ENCODE measurements around the gene CKM. TPM values are rescaled to one million over a fixed set of nuclear protein-coding genes. Genes with fewer than 3 reads are reported as not detected.

The CKM gene
- total RNA-seq, 1 donor from 2014 or later = 0.42 TPM

GRCh38 chr19:45357445-45357783 is 34.7 kb upstream of the CKM start:
- H3K4me1 Mint-ChIP-seq (ENCODE audit: low read depth, unreplicated experiment) = no peaks in the 10 kb centered on the region
- peaks cover 3% of the 10 kb centered on the region for H3K9me3 Mint-ChIP-seq (ENCODE audit: unreplicated experiment)
- TF ChIP-seq, protein P1, sequence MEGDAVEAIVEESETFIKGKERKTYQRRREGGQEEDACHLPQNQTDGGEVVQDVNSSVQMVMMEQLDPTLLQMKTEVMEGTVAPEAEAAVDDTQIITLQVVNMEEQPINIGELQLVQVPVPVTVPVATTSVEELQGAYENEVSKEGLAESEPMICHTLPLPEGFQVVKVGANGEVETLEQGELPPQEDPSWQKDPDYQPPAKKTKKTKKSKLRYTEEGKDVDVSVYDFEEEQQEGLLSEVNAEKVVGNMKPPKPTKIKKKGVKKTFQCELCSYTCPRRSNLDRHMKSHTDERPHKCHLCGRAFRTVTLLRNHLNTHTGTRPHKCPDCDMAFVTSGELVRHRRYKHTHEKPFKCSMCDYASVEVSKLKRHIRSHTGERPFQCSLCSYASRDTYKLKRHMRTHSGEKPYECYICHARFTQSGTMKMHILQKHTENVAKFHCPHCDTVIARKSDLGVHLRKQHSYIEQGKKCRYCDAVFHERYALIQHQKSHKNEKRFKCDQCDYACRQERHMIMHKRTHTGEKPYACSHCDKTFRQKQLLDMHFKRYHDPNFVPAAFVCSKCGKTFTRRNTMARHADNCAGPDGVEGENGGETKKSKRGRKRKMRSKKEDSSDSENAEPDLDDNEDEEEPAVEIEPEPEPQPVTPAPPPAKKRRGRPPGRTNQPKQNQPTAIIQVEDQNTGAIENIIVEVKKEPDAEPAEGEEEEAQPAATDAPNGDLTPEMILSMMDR (IDR thresholded peaks at IDR 0.05; ENCODE audit: partially characterized antibody, unreplicated experiment) = no peak
- peaks cover 2% of the 10 kb centered on the region for H3K27me3 Mint-ChIP-seq (ENCODE audit: unreplicated experiment)
- H3K4me3 Mint-ChIP-seq (ENCODE audit: unreplicated experiment) = no peak overlapping the region
- H3K27ac Mint-ChIP-seq (ENCODE audit: unreplicated experiment) = no peak overlapping the region
- DNase-seq = no peak
- peaks cover 8% of the 10 kb centered on the region for H3K36me3 Mint-ChIP-seq (ENCODE audit: unreplicated experiment)

DNA sequence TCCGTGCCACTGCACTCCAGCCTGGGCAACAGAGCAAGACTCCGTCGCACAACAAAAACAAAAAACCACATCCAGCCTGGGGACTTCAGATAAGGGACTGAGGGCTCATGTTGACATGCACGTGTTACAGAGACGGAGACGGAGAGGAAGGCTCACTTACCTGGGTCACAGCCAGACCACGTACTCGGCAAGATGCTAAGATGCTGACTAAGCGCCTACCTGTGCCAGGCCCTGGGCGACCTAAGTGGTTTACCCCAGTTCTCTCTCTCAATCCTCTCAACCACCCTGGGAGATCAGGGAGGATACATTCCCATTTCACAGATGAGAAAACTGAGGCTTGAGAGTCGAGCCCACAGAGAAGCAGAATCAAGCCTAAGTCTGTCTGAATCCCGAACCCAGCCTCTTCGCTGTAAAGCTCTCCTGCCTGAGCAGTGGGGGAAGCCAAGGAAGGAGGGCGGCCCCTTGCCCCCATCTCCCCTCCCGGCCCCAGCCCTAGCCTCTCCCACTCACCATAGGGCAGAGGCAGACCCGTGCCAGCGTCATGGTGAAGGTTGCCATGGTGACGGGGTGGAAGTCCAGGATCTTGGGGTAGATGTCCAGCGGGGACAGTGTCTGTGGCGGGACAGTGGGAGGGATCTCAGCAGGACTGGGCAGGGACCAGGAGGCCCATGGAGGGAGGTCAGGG is 34.2 kb upstream of the CKM start:
- Mint-ChIP-seq H3K27me3 (ENCODE audit: unreplicated experiment) (peaks cover 3% of the 10 kb centered on the region), H3K4me3 (ENCODE audit: unreplicated experiment) (no peak overlapping the region), H3K4me1 (ENCODE audit: low read depth, unreplicated experiment) (no peaks in the 10 kb centered on the region), H3K9me3 (ENCODE audit: unreplicated experiment) (peaks cover 3% of the 10 kb centered on the region), H3K27ac (ENCODE audit: unreplicated experiment) (no peak overlapping the region), H3K36me3 (ENCODE audit: unreplicated experiment) (peaks cover 8% of the 10 kb centered on the region)
- no peak for DNase-seq
- TF ChIP-seq, protein P1 (IDR thresholded peaks at IDR 0.05; ENCODE audit: partially characterized antibody, unreplicated experiment) = no peak

DNA sequence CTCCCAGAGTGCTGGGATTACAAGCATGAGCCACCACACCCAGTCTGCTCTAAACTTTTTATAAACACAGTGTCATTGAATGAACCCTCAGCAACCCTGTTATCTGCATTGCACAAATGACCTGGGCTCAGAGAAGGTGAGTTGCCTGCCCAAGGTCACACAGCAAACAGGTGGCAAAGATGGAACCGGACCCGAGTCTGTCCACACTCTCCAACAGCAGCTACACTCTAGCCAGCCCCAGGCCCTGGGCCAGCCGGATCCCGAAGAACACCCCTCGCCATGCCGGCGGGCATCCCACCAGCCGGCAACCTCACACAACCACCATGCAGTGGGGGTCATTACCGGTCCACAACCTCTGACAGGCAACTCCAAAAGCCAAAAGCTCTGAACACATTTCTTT is 33.2 kb upstream of the CKM start:
- Mint-ChIP-seq H3K4me1 (ENCODE audit: low read depth, unreplicated experiment) (no peaks in the 10 kb centered on the region), H3K27ac (ENCODE audit: unreplicated experiment) (no peak overlapping the region), H3K36me3 (ENCODE audit: unreplicated experiment) (peaks cover 5% of the 10 kb centered on the region), H3K9me3 (ENCODE audit: unreplicated experiment) (peaks cover 3% of the 10 kb centered on the region), H3K4me3 (ENCODE audit: unreplicated experiment) (no peak overlapping the region), H3K27me3 (ENCODE audit: unreplicated experiment) (peaks cover 3% of the 10 kb centered on the region)
- DNase-seq = no peak
- TF ChIP-seq, protein P1 (IDR thresholded peaks at IDR 0.05; ENCODE audit: partially characterized antibody, unreplicated experiment) = no peak

DNA sequence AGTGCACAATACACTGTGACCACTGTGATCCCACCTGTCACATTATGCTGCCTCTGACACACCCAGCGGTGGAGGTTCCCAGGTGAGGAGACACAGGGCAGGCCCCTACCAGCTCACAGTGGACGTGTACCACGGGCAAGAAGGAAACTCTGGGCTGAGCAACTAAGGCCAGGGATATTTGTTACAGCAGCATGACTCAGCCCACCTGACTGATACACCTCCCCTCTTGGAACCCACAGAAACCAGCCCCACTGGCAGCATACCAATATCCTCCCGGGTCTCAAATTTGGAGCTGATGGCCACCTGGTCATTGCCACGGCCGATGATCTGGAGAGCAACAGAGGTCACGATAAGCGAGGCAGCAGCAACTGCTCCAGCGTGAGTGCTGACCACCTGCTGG is 32.7 kb upstream of the CKM start:
- peaks cover 4% of the 10 kb centered on the region for H3K9me3 Mint-ChIP-seq (ENCODE audit: unreplicated experiment)
- no peak for DNase-seq
- H3K4me3 Mint-ChIP-seq (ENCODE audit: unreplicated experiment) = no peak overlapping the region
- H3K27ac Mint-ChIP-seq (ENCODE audit: unreplicated experiment) = no peak overlapping the region
- peaks cover 5% of the 10 kb centered on the region for H3K36me3 Mint-ChIP-seq (ENCODE audit: unreplicated experiment)
- peaks cover 3% of the 10 kb centered on the region for H3K27me3 Mint-ChIP-seq (ENCODE audit: unreplicated experiment)
- TF ChIP-seq, protein P1 (IDR thresholded peaks at IDR 0.05; ENCODE audit: partially characterized antibody, unreplicated experiment) = no peak
- H3K4me1 Mint-ChIP-seq (ENCODE audit: low read depth, unreplicated experiment) = no peaks in the 10 kb centered on the region

DNA sequence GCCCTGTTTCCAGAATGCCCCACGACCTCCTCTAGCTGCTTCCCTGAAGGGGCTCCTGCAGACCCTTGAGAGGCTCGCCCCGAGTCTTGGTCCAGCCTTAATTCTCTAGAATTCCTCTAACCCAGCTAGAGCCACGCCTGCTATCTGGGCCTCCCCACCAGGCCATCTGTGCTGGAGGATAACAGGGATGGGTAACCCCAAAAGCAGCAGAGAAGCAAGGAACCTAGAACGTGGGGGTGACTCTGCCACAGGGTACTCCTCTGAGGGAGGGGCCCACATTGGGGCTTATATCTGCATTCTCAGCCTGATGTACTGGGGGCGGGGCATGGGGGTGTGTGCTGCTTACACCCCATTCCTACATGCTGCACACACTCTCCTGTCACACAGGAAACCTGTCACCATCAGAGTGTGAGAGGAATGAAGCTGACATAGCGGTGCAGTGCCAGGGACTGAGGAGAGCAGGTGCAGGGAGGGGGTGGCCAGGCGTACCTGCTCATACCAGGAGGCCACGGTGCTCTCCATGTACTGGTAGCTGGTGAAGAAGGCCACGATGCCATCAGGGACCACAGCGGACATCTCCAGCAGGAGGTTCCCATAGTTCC is 31.7 kb upstream of the CKM start:
- peaks cover 4% of the 10 kb centered on the region for H3K9me3 Mint-ChIP-seq (ENCODE audit: unreplicated experiment)
- DNase-seq = no peak
- peaks cover 3% of the 10 kb centered on the region for H3K27me3 Mint-ChIP-seq (ENCODE audit: unreplicated experiment)
- TF ChIP-seq, protein P1 (IDR thresholded peaks at IDR 0.05; ENCODE audit: partially characterized antibody, unreplicated experiment) = no peak
- no peaks in the 10 kb centered on the region for H3K4me1 Mint-ChIP-seq (ENCODE audit: low read depth, unreplicated experiment)
- H3K4me3 Mint-ChIP-seq (ENCODE audit: unreplicated experiment) = no peak overlapping the region
- no peak overlapping the region for H3K27ac Mint-ChIP-seq (ENCODE audit: unreplicated experiment)
- H3K36me3 Mint-ChIP-seq (ENCODE audit: unreplicated experiment) = peaks cover 5% of the 10 kb centered on the region
